DMS 273 (cell line): ENCODE measurements around the gene ADGRL3.

Experiments
- DNase-seq: peaks from one replicate; lab custom pipeline; 2025; ENCODE audit not compliant: unreplicated experiment; lab: John Stamatoyannopoulos, UW

Gene ADGRL3

DNA sequence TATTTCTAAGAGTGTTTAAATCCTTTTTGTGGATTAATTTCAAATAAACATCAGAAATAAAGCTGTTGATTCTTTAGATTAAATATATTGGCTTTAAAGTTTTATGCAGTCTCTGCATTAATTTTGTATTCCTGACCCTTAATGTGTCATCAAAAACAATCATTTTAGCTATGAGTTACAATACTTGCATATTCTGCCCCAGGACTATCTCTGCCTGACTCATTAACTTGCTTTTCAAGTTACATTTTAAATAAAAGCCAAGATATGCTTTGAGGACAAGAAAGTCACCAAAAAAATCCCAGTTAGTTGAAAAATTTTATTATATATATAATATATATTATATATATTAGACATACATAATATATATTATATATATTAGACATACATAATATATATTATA is 208.7 kb downstream of the ADGRL3 start:
- no peak for DNase-seq

DNA sequence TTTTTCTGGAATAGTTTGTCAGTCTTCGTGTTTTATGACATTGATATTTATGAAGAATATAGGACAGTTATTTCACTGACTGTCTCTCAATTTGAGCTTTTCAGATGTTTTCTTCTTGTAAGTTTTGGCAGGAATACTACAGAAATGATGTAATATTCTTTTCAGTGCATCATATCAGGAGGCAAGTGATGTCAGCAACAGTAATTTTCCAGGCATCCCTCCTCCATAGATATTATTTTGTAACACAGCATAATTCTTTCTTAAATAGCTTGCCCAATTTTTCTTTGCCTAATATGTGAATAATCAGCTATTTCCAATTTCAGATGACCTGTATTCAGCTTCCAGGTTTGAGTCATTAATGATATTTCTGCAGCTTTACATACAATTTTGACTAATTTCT is 211.1 kb downstream of the ADGRL3 start:
- DNase-seq = no peak

DNA sequence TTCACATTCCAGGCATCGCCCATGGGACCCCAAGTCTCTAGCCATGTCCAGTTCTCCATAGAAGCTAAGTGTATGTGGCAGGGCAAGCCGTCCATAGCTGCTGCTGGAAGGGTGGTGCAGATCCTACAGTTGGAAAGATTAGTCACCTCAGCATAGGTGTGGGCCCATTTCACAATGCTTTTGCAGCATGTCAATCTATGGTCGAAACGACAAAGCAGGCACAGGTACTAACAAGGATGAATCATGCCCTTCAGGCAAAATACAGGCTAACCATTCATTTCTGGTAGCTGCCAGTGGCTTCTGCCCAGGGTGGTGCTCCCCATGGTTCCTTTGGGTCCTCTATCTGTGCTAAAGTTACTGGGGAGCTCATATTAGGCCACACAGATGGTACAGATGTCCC is 225.2 kb downstream of the ADGRL3 start:
- no peak for DNase-seq

DNA sequence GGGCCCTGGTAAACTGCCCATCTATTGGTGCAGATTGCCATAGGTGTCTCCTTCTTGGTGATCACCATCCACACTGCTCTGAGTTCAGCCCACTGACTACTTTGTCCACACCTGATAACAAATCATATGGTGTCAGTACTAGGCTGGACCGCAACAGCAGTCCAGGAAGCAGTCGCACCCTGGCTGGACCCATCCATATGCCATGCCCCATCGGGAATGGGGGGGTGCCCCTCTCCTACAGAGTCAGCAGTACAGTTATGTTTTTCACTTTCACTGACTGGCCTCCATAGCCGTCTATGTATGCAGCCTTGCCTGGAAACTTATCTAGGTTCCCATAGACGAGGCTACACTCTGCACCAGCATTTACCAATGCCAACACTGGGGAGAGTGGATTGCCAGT is 226.1 kb downstream of the ADGRL3 start:
- no peak for DNase-seq

DNA sequence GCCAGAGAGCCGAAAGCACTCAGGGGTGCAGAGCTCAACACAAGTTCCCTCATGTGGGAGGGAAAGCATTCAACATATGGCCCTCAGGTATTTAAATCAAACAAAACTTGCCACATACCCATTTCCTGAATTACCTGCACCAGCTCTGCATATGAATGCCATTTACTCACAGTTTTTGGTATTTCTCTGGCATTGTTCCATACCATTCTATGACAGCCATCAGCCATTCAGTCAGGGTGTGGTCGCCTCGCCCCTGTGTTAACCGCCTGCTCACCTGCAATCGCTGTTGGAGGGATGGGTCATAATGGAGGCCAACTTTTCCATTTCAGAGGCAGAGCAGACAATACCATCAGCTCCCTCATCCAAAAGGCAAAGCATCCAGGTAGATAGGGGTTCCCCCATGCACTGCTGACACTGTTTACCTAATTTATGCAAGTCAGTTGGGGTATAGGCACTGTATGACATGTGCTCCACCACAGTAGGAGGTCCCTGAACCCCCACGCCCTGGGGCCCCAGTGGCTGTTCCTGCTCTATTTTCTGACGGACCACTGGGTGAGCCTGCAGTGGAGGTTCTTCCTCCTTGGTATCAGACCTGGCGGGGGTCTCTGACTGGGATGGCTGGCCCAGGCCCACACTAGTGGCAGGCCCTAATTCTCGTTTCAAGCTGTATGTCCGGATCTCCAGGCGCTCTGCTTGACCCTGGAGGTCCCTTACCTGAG is 227.1 kb downstream of the ADGRL3 start:
- no peak for DNase-seq

DNA sequence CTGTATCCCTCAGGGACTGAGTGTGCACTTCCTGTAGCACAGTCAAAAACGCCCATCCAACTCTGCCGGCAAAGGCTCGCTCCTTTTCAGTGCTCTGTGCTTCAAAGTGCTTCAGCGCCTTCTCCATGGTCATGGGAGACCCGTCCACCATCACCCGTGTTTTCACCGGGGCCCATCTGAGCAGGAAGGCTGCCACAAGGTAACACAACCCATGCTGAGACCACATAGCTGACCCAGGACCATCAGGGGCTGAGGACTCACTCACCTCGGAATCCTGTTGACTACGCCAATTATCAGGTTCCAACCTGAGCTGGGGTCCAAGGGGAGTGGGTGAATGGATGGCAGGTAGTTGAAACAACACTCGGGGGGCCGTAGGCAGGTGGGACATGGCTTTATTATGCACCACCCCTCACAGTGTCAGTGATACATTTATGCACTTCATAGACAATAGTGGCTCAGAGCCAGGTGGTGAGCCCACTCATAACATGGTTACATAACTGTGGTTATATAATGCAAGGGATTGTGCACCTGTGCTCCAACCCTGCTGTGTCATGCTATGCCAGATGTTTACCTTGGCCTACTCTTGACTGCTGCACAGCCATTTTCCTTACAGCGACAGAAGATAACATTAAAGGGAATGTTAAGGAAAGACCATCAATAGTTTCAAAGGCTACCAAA is 227.8 kb downstream of the ADGRL3 start:
- no peak for DNase-seq

DNA sequence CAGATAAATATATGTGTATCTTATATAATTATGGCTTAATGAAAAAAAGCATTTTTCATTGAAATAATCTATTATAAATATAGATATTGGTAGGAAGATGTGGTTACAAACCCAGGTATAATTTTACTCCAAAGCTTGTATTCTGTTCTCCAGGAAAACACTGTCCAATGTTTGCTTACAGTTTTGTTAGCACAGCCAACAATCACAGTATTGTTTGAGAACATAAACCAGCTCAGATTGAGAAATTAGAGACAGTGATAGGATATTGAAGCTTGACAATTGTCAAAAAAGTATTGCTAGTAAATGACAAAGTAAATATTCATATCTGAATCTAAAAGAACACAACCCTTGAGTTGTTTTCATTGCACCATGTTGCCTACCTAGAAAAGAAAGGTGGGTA is 228.8 kb downstream of the ADGRL3 start:
- no peak for DNase-seq

DNA sequence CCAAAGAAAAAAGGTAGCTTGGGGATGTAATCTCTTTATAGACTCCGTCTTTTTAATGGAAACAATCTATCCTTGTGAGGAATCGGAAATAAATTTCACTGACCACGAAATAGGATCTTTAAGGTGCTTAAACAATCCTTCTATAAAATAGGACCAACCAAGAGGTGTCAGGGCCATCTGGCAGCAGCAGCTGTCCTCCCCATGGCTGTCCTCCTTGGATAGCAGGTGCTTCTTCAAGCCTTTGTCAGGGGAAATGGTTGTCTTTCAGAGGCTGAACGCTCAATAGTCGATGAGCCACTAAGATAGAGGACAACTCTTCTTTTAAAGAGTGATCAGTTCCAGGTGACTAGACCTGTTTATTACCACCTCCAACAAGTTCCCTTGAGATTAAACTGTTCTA is 231.0 kb downstream of the ADGRL3 start:
- DNase-seq = no peak

DNA sequence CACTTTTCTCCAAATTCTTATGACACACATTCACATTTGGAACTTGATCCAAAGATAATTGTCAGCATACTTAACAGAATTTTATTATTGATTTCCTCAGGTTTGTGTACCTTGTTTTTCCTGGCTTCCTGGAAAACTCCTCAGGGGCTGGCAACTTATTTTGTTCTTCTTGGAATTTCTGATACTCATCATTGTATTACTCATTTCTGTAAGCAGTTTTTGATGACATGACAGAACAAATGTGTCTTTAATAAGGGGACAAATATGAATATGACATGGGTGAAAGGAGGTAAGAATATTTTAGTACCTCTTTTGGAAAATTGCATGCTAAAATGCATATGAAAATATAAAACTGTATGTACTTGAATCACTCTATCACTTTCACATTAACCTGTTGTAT is 237.8 kb downstream of the ADGRL3 start:
- no peak for DNase-seq

DNA sequence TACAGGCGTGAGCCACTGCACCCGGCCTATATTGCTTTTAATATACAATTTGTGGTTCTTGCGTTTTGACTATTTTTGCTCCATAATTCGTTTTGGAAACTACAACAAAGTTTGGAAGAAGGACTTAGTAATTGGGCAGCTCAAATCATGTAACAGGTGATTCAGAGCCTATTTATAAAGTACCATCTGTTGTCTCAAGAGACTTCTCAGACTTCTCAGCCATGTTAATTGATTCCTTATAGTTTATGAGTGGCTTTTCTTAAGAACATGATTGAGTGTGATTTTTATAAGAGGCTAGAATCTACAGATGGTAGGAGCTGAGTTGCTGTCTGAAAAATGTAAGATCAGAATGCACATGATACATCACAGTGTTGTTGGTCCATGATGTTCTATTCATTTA is 240.2 kb downstream of the ADGRL3 start:
- peak; percentile 16 for DNase-seq

DNA sequence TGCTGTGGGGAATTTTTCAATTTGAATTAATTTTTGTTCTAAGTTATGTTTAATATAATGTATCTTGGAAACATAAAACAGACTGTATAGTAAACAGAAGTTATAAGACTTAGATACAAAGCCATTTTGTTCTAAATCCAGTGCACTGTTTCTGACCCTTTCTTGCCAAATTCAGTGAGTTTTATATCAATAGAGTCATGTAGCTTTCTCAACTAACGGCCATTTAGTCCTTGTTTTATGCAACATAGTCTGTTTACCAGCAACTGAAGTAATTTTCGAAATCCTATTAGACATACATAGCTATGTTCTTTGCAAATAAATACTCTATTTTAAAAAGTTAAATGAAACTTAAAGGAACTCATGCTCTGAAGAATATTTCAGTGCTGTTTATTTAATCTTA is 242.8 kb downstream of the ADGRL3 start:
- no peak for DNase-seq

DNA sequence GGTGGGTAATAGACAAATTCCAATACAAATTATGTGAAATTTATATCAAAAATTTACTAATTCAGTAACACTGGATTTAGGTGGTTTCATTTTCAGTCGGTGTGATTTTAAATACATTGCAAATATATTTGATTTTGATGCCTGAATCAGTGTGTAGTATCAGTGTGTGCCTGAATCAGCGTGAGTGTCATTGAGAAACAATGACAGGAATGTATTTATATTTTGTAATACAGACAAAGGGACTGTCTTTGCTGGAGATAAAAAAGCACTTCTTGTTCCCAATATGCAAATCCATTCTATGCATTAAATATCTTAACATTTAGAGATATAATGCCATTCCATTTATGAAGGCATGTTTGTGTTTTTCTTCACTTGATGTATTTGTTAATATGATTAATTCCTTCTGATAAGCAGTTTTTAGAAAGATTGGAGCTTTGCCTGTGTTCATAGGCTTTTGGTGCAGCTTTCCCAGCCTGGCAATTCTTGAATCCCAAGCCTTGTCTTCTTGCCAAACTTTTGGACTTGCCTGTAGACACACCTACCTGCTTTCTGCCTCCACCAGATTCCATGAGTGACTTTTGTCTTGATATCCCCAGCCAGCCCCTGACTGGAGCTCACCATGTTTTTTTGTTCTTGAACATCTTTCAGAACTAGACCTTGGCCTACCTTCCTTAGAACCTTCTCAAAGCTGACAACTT is 243.8 kb downstream of the ADGRL3 start:
- DNase-seq = no peak

DNA sequence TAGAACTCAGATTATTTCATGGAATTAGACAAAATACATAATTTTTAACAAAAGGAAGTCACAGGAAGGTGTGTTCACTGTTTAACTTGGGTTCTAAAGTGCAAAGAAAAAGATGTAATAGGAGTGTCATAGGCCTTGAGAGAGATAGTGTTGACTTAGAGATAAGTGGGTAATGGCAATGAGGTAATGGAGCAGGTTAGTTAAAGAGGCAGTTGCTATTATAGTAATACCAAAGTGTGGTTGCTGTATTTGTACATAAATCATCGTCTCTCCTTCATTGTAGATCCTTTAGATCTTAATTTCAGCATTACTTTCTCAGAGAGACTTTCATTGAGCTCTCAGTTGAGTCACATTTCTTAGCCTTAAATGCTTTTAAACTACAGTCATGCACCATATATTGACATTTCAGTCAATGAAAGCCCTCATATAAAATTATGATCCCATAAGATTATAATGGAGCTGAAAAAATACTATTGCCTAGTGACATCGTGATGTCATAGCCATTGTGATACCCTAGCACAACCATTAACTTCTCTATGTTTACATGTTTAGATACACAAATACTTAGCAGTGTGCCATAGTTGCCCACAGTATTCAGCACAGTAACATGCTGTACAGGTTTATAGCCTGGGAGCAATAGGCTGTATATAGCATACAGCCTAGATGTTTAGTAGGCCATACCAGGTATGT is 245.4 kb downstream of the ADGRL3 start:
- DNase-seq = no peak

DNA sequence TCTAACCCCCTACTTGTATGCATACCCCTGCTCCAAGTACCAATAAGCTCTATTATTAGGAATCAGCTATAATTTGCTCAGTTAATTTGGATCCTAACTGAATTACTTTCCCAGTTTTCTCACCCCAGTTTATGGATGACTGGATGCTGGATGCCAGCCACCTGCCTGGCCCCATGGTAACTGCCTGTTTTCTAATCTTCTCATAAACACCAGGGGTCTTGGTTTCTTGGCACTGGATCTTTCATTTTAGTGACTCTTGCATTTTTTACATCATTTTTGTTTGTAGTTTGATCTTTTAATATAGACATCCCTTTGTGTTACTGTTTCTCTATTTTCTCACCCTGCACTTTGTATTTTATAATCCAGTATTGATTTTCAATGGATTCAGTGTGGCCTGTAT is 246.8 kb downstream of the ADGRL3 start:
- no peak for DNase-seq

DNA sequence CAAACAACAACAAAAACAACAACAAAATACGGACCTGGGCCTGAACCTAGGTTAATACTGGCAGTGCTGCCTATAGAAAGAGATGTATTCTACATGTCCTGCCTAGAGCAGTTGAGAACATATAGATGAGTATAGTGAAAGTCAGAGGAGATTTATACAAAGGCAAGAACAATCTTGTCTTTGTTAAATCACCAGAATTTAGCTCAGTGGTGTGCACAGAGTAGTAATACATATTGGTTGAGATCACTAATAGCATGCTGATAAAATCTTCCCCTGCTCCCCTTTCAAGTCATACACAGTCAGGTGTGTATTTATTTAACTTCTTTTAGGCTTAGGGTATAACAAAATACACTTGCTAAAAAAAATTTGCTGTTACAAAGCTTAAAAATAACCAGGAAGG is 247.8 kb downstream of the ADGRL3 start:
- DNase-seq = no peak

DNA sequence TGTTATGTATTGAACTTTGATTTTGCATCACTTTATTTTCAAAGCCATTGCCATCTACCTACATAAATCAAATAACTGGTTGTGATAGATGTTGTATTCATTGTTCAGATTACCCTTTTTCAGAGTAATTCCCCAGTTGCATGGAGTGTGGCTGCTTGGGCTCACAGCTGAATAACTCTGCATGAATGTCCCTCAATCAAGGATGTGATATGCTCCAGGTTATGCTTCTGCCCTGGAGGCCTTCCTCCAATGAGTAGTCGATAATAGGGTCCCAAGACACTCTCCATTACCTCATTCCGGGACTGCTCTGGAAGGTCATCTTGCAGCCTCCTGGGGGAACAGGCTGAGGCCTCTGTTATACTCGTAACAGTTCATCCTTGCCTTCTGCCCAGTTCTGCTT is 251.8 kb downstream of the ADGRL3 start:
- no peak for DNase-seq

DNA sequence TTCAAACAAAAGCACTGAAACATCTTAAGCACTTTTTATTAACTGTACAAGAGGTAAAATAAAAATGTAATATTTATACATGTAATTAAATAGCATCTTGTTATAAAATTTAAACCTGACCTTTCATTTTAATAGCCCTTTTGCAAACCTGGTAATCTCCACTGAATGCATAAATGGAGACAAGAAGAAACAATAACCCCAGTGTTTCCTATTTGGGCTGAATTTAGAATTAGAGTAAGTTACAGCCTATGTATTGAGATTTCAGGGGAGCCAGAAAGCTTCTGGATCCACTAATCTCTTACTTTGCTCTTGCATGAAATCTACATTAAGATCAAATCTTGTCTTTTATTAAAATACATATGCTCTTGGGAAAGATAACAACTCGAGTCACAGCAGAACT is 261.8 kb downstream of the ADGRL3 start:
- no peak for DNase-seq

DNA sequence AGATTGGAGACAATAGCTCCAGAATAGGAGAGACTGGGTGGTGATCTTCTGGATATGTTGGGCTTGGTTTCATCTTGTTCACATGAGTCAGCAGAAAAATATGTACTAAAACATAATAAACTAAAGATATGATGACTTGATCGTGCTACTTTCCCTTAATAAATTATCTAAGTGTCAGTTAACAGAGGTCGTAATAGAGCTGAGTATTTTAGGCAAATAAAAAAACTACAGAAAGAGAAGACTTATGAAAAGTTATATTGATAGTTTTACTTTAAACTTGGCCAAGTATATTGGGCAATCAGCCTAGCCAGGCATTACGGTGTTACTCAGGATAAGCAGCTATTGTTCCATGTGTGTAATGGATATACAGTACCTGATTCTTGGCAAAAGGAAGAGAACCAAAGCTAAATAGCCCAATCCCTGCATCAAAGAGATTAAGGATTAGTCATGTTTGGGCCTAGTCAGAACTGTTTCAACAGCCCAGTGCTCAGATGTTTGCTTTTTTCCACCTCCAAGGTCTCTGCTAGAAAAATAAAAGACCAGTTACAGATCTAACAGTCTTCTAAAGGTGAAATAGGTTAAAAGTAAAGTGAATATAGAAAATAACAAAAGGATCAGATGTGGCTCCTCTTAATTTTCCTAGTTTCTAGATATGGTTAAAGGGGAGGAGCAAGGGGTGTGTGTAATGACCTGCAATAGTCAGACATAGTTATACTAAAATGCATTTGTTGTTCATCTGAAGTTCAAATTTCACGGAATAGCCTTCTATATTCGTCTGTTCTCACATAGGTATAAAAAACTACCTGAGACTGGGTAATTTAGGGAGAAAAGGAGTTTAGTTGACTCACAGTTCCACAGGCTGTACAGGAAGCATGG is 262.6 kb downstream of the ADGRL3 start:
- no peak for DNase-seq

DNA sequence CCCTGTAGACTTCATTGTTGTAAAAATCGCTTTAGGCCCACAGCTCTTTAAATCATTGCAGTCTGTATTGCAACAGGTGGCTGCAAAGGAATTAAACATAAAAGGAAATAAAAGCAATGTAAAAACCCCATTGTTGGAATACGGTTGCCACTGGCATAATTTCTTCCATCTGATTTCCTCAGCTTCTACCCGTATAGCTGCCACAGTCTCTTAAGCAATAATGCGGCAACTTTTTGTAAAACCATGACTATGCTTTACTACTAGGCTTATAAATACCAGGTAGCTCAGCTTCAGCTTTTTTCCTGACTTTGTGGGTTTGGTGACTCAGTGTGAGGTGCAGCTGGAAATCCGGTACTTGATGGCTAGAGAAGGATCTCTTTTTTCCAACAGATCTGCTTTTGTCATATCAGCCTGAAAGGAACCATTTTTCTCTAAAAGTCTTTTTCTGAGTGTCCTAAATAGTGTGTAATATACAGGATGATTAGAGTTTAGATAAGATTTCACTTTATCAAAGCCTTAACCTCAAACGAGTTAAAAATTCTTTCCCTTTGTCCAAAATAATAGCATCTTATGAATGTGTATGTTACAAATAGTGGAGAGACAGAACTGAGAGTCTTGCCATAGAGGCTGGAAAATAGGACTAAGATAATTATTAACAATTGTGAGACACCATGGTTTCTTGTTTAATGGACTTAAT is 268.0 kb downstream of the ADGRL3 start:
- DNase-seq = no peak

DNA sequence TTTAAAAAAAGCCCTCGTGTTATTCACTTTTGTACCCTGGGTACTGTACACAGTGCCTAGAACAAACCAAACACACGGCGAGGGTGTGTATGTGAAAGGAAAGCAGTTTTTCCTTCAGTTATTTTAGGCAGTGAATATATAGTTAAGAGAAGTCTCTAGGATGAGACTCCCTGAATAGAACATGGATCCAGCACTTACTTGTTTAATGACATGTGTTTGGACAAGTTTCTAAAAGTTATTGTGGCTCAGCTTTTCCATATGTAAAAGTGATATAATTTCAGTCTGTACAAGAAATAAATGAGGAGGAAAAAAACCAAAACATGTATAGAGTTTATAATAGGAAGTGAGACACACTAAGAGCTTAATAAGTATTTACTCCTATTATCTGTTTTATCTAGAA is 273.2 kb downstream of the ADGRL3 start:
- no peak for DNase-seq
